Upper lobe of right lung (tissue), 1 donor: ENCODE results near the gene TBCCD1. TPM values are rescaled to one million over a fixed set of nuclear protein-coding genes. Genes with fewer than 3 reads are reported as not detected.

Experiments used
- ATAC-seq: fragments of 200-7000 bp; cut with Tn5 transposase; one replicate; pipeline ENCODE4 v1.9.1; 2020; ENCODE audit warnings: mild to moderate bottlenecking, moderate library complexity
- DNase-seq: peaks from one replicate; pipeline ENCODE4 v3.0.0-alpha.2; 2020
- H3K27ac ChIP-seq: fragments of 200-600 bp; one replicate; pipeline ENCODE4 v1.8.0; 2022
- H3K27me3 ChIP-seq: fragments of 200-600 bp; one replicate; pipeline ENCODE4 v1.8.0; 2022; ENCODE audit warnings: mild to moderate bottlenecking
- H3K36me3 ChIP-seq: fragments of 200-600 bp; one replicate; pipeline ENCODE4 v1.8.0; 2022
- H3K4me1 ChIP-seq: fragments of 200-600 bp; one replicate; pipeline ENCODE4 v1.8.0; 2022
- H3K4me3 ChIP-seq: fragments of 200-600 bp; one replicate; pipeline ENCODE4 v1.8.0; 2022; ENCODE audit warnings: mild to moderate bottlenecking
- H3K9me3 ChIP-seq: fragments of 200-600 bp; one replicate; pipeline ENCODE4 v1.8.0; 2022
- CTCF ChIP-seq: fragments of 200-600 bp; IDR thresholded peaks from one replicate; pipeline ENCODE4 v1.8.0; 2022; ENCODE audit warnings: antibody characterized with exemption
- intact Hi-C: fragments of 100-400 bp; cut with DNase I; formaldehyde crosslinking; loops from one replicate; pipeline ENCODE4 v1.11.0; 2022
- total RNA-seq: library from RNA; stranded (reverse); fragmentation: NEBNext Ultra II Directional; extraction: Animal tissue kit (Norgen Biotek cat#: 25700); gene quantifications from one replicate; pipeline ENCODE4 v1.2.1, GENCODE V29; 2021
- donor health status: DM: no; HTN: yes; CAD: no; lungs with severe emphysema.

The TBCCD1 gene
- total RNA-seq, 1 donor from 2014 or later: 11.3 TPM

DNA sequence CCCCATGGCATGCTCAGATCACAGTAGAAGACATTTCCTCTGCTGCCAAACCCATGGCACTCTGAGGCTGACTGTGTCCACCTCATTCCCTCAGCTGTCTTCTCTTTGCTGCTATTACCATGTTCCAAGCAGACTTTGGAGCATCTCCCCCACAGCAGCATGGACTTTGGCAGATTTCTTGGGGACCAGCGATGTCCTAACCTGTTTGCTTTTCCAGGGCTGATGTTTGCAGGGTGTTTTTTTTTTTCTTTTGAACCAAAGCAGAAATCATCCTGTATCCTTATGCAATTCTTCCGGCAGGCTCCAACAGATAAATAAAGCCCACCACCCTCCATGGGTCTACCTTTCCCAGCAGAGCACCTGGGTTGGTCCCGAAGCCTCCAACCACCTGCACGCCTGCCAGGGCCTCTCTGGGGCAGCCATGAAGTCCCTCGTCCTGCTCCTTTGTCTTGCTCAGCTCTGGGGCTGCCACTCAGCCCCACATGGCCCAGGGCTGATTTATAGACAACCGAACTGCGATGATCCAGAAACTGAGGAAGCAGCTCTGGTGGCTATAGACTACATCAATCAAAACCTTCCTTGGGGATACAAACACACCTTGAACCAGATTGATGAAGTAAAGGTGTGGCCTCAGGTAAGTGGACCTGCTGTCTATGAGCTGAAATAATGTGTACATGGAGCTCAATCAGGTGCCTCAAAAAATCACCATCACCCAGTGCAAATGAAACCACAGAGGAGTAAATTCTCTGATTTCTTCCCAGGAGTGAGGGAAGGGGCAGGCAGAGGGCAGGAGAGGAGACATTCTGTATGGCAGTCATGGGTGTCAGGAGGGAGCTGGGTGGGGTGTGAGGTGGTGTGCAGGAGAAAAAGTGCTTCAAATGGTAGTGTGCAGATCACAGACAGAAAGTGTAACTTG lies 45.8 kb upstream of the TBCCD1 start, which contains the start of gene AHSG:
Gene AHSG (plus strand): TSS at position 340 of the 916 bp plus-strand sequence. CDS start 82 bp downstream, at position 422.
- peaks cover 15% of the 10 kb centered on the region for H3K27me3 ChIP-seq
- ATAC-seq (no peak), DNase-seq (no peak)
- H3K36me3 ChIP-seq: no peaks in the 10 kb centered on the region
- intact Hi-C loops: loop anchor here (5.0 kb wide), 1 partner anchor 204 kb away; no protein-coding TSS in a partner anchor
- no peaks in the 10 kb centered on the region for H3K4me1 ChIP-seq
- no peaks in the 10 kb centered on the region for H3K9me3 ChIP-seq
- H3K27ac ChIP-seq: no peak within 1 kb of the TSS
- no peak within 1 kb of the TSS for H3K4me3 ChIP-seq
- TF ChIP-seq CTCF: no peak

DNA sequence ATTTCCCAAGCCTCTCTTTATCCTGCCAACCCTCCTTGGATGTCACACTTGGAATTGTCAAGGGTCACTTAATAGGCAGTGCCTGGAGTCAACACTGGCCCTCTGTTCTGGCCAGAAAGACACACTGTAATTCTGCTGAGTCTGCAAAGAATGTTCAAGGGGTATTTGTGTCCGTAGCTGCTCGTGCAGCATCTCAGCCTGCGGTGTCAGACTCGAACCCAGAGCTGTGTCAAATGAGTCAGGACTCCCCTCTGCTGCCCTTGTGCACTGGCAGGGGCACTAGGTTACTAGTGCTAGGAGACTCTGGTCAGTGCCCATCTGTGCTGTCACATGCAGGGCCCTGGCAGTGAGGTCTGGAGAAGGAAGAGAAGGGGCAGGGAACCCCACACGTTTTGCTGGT lies 44.9 kb upstream of the TBCCD1 start:
- H3K4me1 ChIP-seq: no peaks in the 10 kb centered on the region
- peaks cover 11% of the 10 kb centered on the region for H3K27me3 ChIP-seq
- H3K9me3 ChIP-seq: no peaks in the 10 kb centered on the region
- H3K27ac ChIP-seq: no peak overlapping the region
- intact Hi-C loops: loop anchor here (5.0 kb wide), 1 partner anchor 205 kb away; no protein-coding TSS in a partner anchor
- DNase-seq: no peak
- no peak for TF ChIP-seq CTCF
- no peak for ATAC-seq
- no peak overlapping the region for H3K4me3 ChIP-seq
- no peaks in the 10 kb centered on the region for H3K36me3 ChIP-seq

GRCh38 chr3:186609247-186609868 lies 42.2 kb upstream of the TBCCD1 start:
- intact Hi-C loops: no loop called here
- Histone ChIP-seq H3K4me3 (no peak overlapping the region), H3K36me3 (no peaks in the 10 kb centered on the region), H3K4me1 (no peaks in the 10 kb centered on the region), H3K27ac (no peak overlapping the region), H3K27me3 (peaks cover 4% of the 10 kb centered on the region), H3K9me3 (no peaks in the 10 kb centered on the region)
- no peak for TF ChIP-seq CTCF
- ATAC-seq (peak; percentile 66), DNase-seq (no peak)

- Histone ChIP-seq H3K4me3 (no peak overlapping the region), H3K27me3 (no peaks in the 10 kb centered on the region), H3K4me1 (no peaks in the 10 kb centered on the region), H3K27ac (no peak overlapping the region), H3K36me3 (no peaks in the 10 kb centered on the region), H3K9me3 (no peaks in the 10 kb centered on the region)
- TF ChIP-seq CTCF: no peak
- ATAC-seq: no peak
- intact Hi-C loops: no loop called here
- DNase-seq: no peak
These were observed 41.6 kb upstream of the TBCCD1 start for GRCh38 chr3:186608624-186609215.

GRCh38 chr3:186605561-186606545 lies 38.7 kb upstream of the TBCCD1 start:
- Histone ChIP-seq H3K4me1 (no peaks in the 10 kb centered on the region), H3K4me3 (no peak overlapping the region), H3K27me3 (no peaks in the 10 kb centered on the region), H3K36me3 (no peaks in the 10 kb centered on the region), H3K9me3 (no peaks in the 10 kb centered on the region), H3K27ac (no peak overlapping the region)
- ATAC-seq (no peak), DNase-seq (no peak)
- TF ChIP-seq CTCF: no peak
- intact Hi-C loops: no loop called here
